NT2/D1 (cell line): ENCODE measurements around the gene PPP1R7.

Experiments
- YY1 ChIP-seq: IDR thresholded peaks from 2 replicates; pipeline ENCODE4 v1.6.1; 2011; ENCODE audit not compliant: insufficient read length, insufficient read depth
- ZNF274 ChIP-seq: IDR thresholded peaks from 2 replicates; pipeline ENCODE4 v1.6.1; 2011; ENCODE audit warnings: mild to moderate bottlenecking, low read depth, low read length

- TF ChIP-seq YY1 (no peak), ZNF274 (no peak)
Observed at GRCh38 chr2:241209271-241209670, 59.0 kb downstream of the PPP1R7 start.
